SH-SY5Y (cell line): ENCODE measurements around the gene C4orf33.

Experiments used
- GATA2 ChIP-seq: IDR thresholded peaks from 2 replicates; pipeline ENCODE4 v1.6.1; 2011; ENCODE audit warnings: mild to moderate bottlenecking, low read depth, low read length
- GATA3 ChIP-seq: IDR thresholded peaks from 2 replicates; pipeline ENCODE4 v1.6.1; 2011; ENCODE audit warnings: low read depth, mild to moderate bottlenecking, low read length, moderate library complexity

C4orf33 gene, protein sequence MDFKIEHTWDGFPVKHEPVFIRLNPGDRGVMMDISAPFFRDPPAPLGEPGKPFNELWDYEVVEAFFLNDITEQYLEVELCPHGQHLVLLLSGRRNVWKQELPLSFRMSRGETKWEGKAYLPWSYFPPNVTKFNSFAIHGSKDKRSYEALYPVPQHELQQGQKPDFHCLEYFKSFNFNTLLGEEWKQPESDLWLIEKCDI

DNA sequence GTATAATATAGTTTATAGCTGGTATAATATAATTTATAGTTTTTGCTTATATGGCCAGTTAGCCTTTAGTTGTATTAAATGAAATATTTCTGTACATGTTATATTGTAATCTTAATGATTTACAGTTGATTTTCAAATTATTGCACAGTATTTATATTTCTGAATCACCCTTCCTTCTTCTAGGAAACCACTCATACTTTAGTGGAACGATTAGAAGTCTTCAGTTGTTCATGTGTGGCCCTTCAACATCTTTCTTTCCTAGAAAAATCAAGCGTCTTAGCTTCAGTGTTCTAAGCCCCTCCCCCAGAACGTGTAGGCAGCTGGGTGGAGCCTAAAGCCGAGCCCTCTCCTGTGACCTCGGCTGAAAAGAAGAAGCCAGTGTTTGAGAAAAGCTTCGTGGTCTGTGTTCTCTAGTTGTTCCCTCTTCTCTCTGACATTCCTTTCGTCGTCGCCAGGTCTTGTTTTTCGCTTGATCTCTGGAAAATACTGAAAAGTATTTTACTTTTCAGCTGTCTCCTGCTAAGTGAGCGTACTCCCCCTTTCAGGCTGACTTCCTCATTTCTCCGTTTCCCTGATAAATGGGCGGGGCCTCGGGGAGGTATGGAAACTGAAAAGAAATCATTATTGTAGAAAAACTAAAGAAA lies at the start of gene C4orf33:
Gene C4orf33 (plus strand): TSS at position 342 of the 644 bp plus-strand sequence. CDS start 6,459 bp downstream, outside the sequence.
- no peak for TF ChIP-seq GATA2
- no peak for TF ChIP-seq GATA3

- TF ChIP-seq GATA2 (no peak), GATA3 (no peak)
Observed at GRCh38 chr4:129059028-129059427, 36.9 kb upstream of the C4orf33 start.

- TF ChIP-seq GATA3 (no peak), GATA2 (no peak)
Observed at GRCh38 chr4:129062580-129062979, 33.4 kb upstream of the C4orf33 start.

DNA sequence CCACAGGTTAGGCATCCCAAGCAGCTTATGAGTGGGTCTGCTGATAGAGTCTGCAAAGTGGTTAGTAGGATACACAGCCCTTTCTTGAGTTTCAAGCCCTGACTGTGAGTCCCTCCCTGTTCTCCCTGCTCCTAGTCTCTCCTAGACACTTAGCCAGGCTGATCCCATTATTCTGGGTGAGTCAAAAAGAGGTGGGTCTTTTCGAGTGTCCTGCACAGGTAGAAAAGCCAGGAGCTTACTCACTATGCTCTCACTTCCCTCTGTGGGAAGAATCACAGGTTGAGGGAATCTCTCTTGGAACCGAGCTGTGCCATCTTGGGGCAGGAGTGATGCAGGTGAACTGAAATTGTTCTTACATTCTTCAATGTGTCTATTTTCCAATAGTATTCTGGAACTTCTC lies 32.3 kb upstream of the C4orf33 start:
- no peak for TF ChIP-seq GATA3
- no peak for TF ChIP-seq GATA2

- TF ChIP-seq GATA2 = no peak
- no peak for TF ChIP-seq GATA3
Observed at GRCh38 chr4:129064717-129065116, 31.2 kb upstream of the C4orf33 start.

- no peak for TF ChIP-seq GATA3
- TF ChIP-seq GATA2 = no peak
Observed at GRCh38 chr4:129077326-129077725, 18.6 kb upstream of the C4orf33 start.

DNA sequence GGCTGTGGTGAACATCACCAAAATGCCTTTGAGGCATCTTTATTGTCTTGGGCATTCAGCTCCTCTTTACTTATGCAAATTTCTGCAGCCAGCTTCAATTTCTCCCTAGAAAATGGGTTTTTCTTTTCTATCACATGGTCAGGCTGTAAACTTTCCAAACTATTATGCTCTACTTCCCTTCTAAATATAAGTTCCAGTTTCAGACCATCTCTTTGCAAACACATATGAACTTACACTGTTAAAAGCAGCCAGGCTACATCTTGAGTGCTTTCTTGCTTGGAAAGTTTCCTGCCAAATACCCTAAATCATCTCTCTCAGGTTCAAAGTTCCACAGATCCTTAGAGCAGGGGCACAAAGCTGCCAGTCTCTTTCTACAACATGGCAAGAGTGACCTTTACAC lies 15.8 kb upstream of the C4orf33 start:
- TF ChIP-seq GATA2 = no peak
- TF ChIP-seq GATA3 = no peak

- TF ChIP-seq GATA2 (no peak), GATA3 (no peak)
Observed at GRCh38 chr4:129082302-129082701, 13.7 kb upstream of the C4orf33 start.

GRCh38 chr4:129085472-129085871 lies 10.5 kb upstream of the C4orf33 start:
- TF ChIP-seq GATA3 (no peak), GATA2 (no peak)

DNA sequence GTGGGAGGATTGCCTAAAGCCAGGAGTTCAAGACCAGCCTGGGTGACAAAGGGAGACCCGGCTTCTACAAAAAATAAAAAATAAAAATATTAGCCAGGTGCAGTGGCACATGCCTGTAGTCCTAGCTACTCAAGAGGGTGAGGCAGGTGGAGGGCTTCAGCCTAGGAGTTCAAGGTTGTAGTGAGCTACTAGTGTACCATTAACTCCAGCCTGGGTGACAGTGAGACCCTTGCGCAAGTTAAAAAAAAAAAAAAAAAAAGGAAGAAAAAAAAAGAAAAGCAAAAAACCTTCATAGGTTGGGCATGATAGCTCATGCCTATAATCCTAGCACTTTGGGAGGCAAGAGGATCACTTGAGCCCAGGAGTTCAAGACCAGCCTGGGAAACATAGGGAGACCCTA lies 8.4 kb upstream of the C4orf33 start:
- TF ChIP-seq GATA3 (no peak), GATA2 (no peak)

DNA sequence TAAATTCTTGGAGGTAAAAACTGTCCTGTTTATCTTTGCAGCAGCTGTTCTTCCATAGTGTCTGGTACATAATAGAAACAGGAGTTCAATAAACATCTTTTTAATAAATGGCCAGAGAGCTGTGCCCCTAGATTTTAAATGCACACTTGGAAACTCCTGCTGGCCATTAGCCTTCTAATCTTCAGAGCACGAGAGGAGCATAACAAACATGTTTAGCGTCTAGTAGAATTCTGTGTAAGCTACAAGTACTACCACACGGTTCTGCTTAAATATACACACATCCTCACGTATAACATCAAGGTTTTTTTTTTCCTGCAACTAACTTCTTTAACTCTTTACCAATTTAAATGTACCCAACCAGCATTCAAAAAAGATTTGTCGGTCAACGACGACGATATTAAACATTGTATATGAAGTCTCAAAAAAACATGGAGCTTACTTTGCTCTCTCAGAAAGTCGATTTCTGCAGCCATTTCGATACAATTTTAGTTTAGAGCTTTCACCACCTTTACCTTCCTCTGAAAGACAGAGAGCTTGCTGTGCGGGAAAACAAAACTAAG lies 3.2 kb upstream of the C4orf33 start:
- TF ChIP-seq GATA2 = no peak
- TF ChIP-seq GATA3 = no peak

DNA sequence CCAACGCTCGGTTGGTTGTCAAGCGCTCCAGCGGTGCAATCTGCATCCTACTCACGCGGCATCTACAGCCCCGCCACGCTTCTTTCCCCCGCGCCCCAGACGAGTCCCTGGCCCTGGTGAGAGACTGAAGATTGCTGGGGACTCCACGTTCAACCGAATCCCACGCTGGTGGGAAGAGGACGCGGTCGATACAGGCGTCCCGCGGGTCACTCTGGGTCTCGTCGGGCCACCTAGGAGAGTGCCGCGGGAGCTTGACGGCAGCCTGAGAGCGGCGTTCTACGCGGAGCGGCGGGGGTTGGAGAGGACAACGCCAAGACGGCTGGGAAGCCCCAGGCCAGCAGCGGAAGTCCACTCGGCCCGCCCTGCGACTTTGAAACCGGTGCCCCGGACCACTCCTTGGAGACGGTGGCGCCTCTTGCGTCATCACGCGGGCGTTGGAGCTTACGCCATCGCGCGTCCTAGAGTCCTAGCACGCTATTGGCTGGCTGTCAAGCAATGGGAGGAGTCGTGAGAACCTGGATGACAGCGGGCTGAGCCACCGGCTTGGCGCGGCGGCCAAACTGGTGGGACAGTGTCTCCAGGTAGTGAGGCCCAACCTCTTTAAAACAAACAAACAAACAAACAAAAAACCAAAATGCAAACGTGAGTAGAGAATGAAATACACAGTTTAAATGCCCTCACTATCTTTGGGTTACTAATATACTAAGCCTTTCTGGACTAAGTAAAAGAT lies 2.6 kb upstream of the C4orf33 start, which contains the start of gene SCLT1:
Gene SCLT1 (minus strand): TSS at position 349 of the 730 bp plus-strand sequence. CDS start 436 bp downstream, outside the sequence.
- TF ChIP-seq GATA3 (no peak), GATA2 (no peak)

- TF ChIP-seq GATA3 = no peak
- no peak for TF ChIP-seq GATA2
Observed at GRCh38 chr4:129094347-129094746, 1.6 kb upstream of the C4orf33 start.

DNA sequence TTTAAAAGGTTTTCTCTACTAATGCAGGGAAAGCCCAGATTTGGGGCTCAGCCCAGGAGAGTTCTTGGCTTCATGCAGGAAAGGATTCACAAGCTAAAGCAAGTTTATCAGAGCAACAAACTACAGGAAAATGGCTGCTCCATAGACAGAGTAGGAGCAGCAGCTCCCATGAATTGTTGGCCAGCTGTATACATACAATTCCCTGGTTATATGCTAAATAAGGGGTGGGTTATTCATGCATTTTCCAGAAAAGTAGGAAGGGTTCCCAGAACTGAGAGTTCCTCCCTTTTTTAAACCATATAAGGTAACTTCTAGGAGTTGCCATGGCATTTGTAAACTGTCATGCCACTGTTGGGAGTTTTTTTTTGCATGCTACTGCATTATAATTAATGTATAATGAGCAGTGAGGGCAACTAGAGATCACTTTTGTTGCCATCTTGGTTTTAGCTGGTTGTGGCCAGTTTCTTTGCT lies 2.6 kb downstream of the C4orf33 start:
- TF ChIP-seq GATA2 = no peak
- TF ChIP-seq GATA3 = no peak
